WTC11 (cell line): ENCODE data around the gene CENPK.

Source experiments
- CBFB ChIP-seq: sonication (generic); formaldehyde crosslinking; IDR thresholded peaks from 2 replicates; pipeline ENCODE4 v1.8.1; 2022; ENCODE audit warnings: mild to moderate bottlenecking, low read depth, missing genetic modification reagents
- FOXJ3 ChIP-seq: sonication (generic); formaldehyde crosslinking; IDR thresholded peaks from 2 replicates; pipeline ENCODE4 v1.9.0; 2021; ENCODE audit warnings: missing genetic modification reagents, mild to moderate bottlenecking, borderline replicate concordance
- ZBTB21 ChIP-seq: sonication (generic); formaldehyde crosslinking; IDR thresholded peaks from 2 replicates; pipeline ENCODE4 v1.8.1; 2023; ENCODE audit warnings: mild to moderate bottlenecking, missing genetic modification reagents, borderline replicate concordance
- TF ChIP-seq, protein P1 (sequence below): fragments of 200-600 bp; IDR thresholded peaks from 2 replicates; pipeline ENCODE4 v1.8.0; 2022; ENCODE audit warnings: antibody characterized with exemption
- TF ChIP-seq, protein P2 (sequence below): sonication (generic); formaldehyde crosslinking; IDR thresholded peaks from 2 replicates; pipeline ENCODE4 v1.8.1; 2023; ENCODE audit warnings: mild to moderate bottlenecking, missing genetic modification reagents, moderate library complexity
- TF ChIP-seq, protein P3 (sequence below): sonication (generic); formaldehyde crosslinking; IDR thresholded peaks from 2 replicates; pipeline ENCODE4 v1.8.1; 2022; ENCODE audit warnings: missing genetic modification reagents, borderline replicate concordance

DNA sequence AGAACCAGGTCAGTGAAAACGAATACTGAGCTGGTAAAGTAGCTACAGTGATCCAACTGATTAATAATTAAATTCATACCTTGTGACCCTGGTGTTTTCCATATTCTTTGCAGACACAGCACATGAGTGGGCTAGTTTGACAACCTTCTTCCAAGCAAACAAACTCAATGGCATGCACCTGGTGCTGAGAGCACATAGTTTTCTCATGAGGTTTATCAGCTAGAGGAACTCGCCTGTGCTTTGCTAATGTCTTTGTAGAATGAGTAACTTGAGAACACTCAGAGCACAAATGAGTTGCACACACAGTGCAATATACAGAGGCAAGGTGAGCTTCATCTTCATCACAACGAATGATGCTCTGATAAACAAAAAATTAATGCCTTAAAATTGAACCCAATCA lies 48.6 kb upstream of the CENPK start:
- TF ChIP-seq FOXJ3 (CRISPR knock-in tag) (no peak), CBFB (no peak), ZBTB21 (no peak)
- TF ChIP-seq, protein P1, sequence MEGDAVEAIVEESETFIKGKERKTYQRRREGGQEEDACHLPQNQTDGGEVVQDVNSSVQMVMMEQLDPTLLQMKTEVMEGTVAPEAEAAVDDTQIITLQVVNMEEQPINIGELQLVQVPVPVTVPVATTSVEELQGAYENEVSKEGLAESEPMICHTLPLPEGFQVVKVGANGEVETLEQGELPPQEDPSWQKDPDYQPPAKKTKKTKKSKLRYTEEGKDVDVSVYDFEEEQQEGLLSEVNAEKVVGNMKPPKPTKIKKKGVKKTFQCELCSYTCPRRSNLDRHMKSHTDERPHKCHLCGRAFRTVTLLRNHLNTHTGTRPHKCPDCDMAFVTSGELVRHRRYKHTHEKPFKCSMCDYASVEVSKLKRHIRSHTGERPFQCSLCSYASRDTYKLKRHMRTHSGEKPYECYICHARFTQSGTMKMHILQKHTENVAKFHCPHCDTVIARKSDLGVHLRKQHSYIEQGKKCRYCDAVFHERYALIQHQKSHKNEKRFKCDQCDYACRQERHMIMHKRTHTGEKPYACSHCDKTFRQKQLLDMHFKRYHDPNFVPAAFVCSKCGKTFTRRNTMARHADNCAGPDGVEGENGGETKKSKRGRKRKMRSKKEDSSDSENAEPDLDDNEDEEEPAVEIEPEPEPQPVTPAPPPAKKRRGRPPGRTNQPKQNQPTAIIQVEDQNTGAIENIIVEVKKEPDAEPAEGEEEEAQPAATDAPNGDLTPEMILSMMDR: no peak
- TF ChIP-seq, protein P2, sequence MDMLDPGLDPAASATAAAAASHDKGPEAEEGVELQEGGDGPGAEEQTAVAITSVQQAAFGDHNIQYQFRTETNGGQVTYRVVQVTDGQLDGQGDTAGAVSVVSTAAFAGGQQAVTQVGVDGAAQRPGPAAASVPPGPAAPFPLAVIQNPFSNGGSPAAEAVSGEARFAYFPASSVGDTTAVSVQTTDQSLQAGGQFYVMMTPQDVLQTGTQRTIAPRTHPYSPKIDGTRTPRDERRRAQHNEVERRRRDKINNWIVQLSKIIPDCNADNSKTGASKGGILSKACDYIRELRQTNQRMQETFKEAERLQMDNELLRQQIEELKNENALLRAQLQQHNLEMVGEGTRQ (CRISPR knock-in tag): no peak
- TF ChIP-seq, protein P3, sequence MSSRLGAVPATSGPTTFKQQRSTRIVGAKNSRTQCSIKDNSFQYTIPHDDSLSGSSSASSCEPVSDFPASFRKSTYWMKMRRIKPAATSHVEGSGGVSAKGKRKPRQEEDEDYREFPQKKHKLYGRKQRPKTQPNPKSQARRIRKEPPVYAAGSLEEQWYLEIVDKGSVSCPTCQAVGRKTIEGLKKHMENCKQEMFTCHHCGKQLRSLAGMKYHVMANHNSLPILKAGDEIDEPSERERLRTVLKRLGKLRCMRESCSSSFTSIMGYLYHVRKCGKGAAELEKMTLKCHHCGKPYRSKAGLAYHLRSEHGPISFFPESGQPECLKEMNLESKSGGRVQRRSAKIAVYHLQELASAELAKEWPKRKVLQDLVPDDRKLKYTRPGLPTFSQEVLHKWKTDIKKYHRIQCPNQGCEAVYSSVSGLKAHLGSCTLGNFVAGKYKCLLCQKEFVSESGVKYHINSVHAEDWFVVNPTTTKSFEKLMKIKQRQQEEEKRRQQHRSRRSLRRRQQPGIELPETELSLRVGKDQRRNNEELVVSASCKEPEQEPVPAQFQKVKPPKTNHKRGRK (CRISPR knock-in tag): no peak
